Fibroblast of lung (primary cell): ENCODE results near the gene TRIM54. TPM values are rescaled to one million over a fixed set of nuclear protein-coding genes. Genes with fewer than 3 reads are reported as not detected.

ENCODE experiments used
- DNase-seq, 2 donors: peaks; one replicate each; pipeline versions ENCODE4 v3.0.0 to v3.0.0-alpha.2; 2010; ENCODE audit warnings: low read depth in 2 of 2
- H2AFZ ChIP-seq: 2 replicates; pipeline ENCODE4 v1.5.1; 2012; ENCODE audit warnings: low read length, control low read depth, inconsistent platforms
- H3K27ac ChIP-seq: 2 replicates; pipeline ENCODE4 v1.5.1; 2011; ENCODE audit warnings: low read length, control low read depth; ENCODE audit not compliant: insufficient read depth
- H3K27me3 ChIP-seq: 2 replicates; pipeline ENCODE4 v1.5.1; 2011; ENCODE audit warnings: mild to moderate bottlenecking, low read length; ENCODE audit not compliant: control insufficient read depth, insufficient read depth
- H3K36me3 ChIP-seq: 2 replicates; pipeline ENCODE4 v1.5.1; 2011; ENCODE audit warnings: low read length; ENCODE audit not compliant: control insufficient read depth, insufficient read depth
- H3K4me1 ChIP-seq: 2 replicates; pipeline ENCODE4 v1.5.1; 2011; ENCODE audit warnings: low read length; ENCODE audit not compliant: control insufficient read depth, insufficient read depth; ENCODE audit errors: extremely low read depth
- H3K4me2 ChIP-seq: 2 replicates; pipeline ENCODE4 v1.5.1; 2011; ENCODE audit warnings: low read length, control low read depth; ENCODE audit not compliant: insufficient read depth; ENCODE audit errors: extremely low read depth
- H3K4me3 ChIP-seq, 4 experiments: fragments of 200-600 bp in 1 of 4; sonication (generic) in 1 of 4; replicated peaks in 1 of 4; 2 replicates each; pipeline ENCODE4 v1.5.1; 2011 to 2016; ENCODE audit warnings: low read length in 4 of 4, low read depth in 3 of 4, mild to moderate bottlenecking in 3 of 4, control low read depth in 2 of 4, inconsistent platforms in 1 of 4, mixed read lengths in 1 of 4; ENCODE audit not compliant: insufficient read depth in 1 of 4; ENCODE audit errors: control extremely low read depth in 1 of 4
- H3K79me2 ChIP-seq: 2 replicates; pipeline ENCODE4 v1.5.1; 2012; ENCODE audit warnings: mild to moderate bottlenecking, low read length, inconsistent platforms; ENCODE audit not compliant: control insufficient read depth, insufficient read depth
- H3K9ac ChIP-seq: 2 replicates; pipeline ENCODE4 v1.5.1; 2011; ENCODE audit warnings: mild to moderate bottlenecking, low read length, control low read depth; ENCODE audit not compliant: insufficient read depth
- H3K9me3 ChIP-seq: 2 replicates; pipeline ENCODE4 v1.5.1; 2012; ENCODE audit warnings: low read depth, low read length; ENCODE audit not compliant: control insufficient read depth, insufficient read depth
- H4K20me1 ChIP-seq: 2 replicates; pipeline ENCODE4 v1.5.1; 2011; ENCODE audit warnings: low read length; ENCODE audit not compliant: control insufficient read depth, insufficient read depth; ENCODE audit errors: extremely low read depth
- CTCF ChIP-seq, 2 donors: IDR thresholded peaks in 1 of 2; conservative IDR thresholded peaks in 1 of 2; 1 replicate in 1 of 2; 2 replicates in 1 of 2; pipeline ENCODE4 v1.5.1; 2011 to 2012; ENCODE audit warnings: low read length in 2 of 2, control low read depth in 1 of 2, inconsistent platforms in 1 of 2, low read depth in 1 of 2, mild to moderate bottlenecking in 1 of 2
- EZH2 ChIP-seq: IDR thresholded peaks from 2 replicates; pipeline ENCODE4 v1.5.1; 2012; ENCODE audit warnings: low read length, control low read depth, mild to moderate bottlenecking; ENCODE audit errors: missing control alignments
- polyA plus RNA-seq, 2 donors: library from polyadenylated mRNA; depleted of rRNA in 1 of 2; stranded (reverse) in 1 of 2; unstranded in 1 of 2; fragments of >200 nt; gene quantifications; 2 replicates each; pipeline ENCODE4 v1.2.1, GENCODE V29; 2011 to 2012; ENCODE audit warnings: missing spikeins in 1 of 2
- total RNA-seq: library from RNA; depleted of rRNA; stranded (reverse); fragments of >200 nt; gene quantifications from 2 replicates; pipeline ENCODE4 v1.2.1, GENCODE V29; 2014

Gene TRIM54
- total and polyA plus RNA-seq, 2 donors (not counting 1 experiment from before 2014, with no cell fraction given), result 0.17 TPM; not detected in 1

GRCh38 chr2:27250652-27251379, 31.4 kb upstream of the TRIM54 start:
- Histone ChIP-seq H3K9ac (no peak overlapping the region), H3K36me3 (no peaks in the 10 kb centered on the region), H3K79me2 (no peaks in the 10 kb centered on the region), H3K4me3 (no peak overlapping the region), H2AFZ (peak overlapping the region; percentile 8), H3K9me3 (no peaks in the 10 kb centered on the region), H3K27ac (no peak overlapping the region), H3K27me3 (no peaks in the 10 kb centered on the region), H3K4me2 (no peak overlapping the region), H4K20me1 (no peaks in the 10 kb centered on the region), H3K4me1 (peaks cover 8% of the 10 kb centered on the region)
- TF ChIP-seq CTCF (conservative IDR thresholded peaks at IDR 0.05 in 1 of 2, IDR thresholded peaks at IDR 0.05 in 1 of 2; ENCODE audit: low read depth in 1 of 2, low read length in 2 of 2), result no peak
- no peak for DNase-seq

GRCh38 chr2:27251766-27252165, 30.5 kb upstream of the TRIM54 start:
- no peak overlapping the region for H3K4me2 ChIP-seq
- no peak for DNase-seq
- H3K79me2 ChIP-seq, result no peaks in the 10 kb centered on the region
- no peak overlapping the region for H3K27ac ChIP-seq
- H4K20me1 ChIP-seq, result no peaks in the 10 kb centered on the region
- no peak overlapping the region for H2AFZ ChIP-seq
- H3K4me3 ChIP-seq, result no peak overlapping the region
- TF ChIP-seq CTCF (conservative IDR thresholded peaks at IDR 0.05 in 1 of 2, IDR thresholded peaks at IDR 0.05 in 1 of 2; ENCODE audit: low read depth in 1 of 2, low read length in 2 of 2) (no peak), EZH2 (no peak)
- no peaks in the 10 kb centered on the region for H3K27me3 ChIP-seq
- no peak overlapping the region for H3K9ac ChIP-seq
- peaks cover 14% of the 10 kb centered on the region for H3K4me1 ChIP-seq
- H3K36me3 ChIP-seq, result no peaks in the 10 kb centered on the region
- H3K9me3 ChIP-seq, result no peaks in the 10 kb centered on the region

- Histone ChIP-seq H3K9me3 (no peaks in the 10 kb centered on the region), H3K4me3 (no peak overlapping the region), H3K4me1 (peaks cover 14% of the 10 kb centered on the region), H3K27ac (peak overlapping the region; percentile 19), H3K36me3 (no peaks in the 10 kb centered on the region), H3K9ac (no peak overlapping the region), H3K4me2 (peak overlapping the region; percentile 65), H3K79me2 (no peaks in the 10 kb centered on the region), H2AFZ (peak overlapping the region; percentile 26), H3K27me3 (peaks cover 9% of the 10 kb centered on the region), H4K20me1 (no peaks in the 10 kb centered on the region)
- no peak for TF ChIP-seq CTCF (conservative IDR thresholded peaks at IDR 0.05 in 1 of 2, IDR thresholded peaks at IDR 0.05 in 1 of 2; ENCODE audit: low read depth in 1 of 2, low read length in 2 of 2)
- no peak for TF ChIP-seq EZH2
- DNase-seq, result no peak
Measured at GRCh38 chr2:27255187-27255586, 27.0 kb upstream of the TRIM54 start.
